Measurements from ENCODE around the gene NRAS. TPM values are rescaled to one million over a fixed set of nuclear protein-coding genes. Genes with fewer than 3 reads are reported as not detected.

NRAS gene
- total RNA-seq, 1 experiment from 2014 or later: 48.0 TPM

DNA sequence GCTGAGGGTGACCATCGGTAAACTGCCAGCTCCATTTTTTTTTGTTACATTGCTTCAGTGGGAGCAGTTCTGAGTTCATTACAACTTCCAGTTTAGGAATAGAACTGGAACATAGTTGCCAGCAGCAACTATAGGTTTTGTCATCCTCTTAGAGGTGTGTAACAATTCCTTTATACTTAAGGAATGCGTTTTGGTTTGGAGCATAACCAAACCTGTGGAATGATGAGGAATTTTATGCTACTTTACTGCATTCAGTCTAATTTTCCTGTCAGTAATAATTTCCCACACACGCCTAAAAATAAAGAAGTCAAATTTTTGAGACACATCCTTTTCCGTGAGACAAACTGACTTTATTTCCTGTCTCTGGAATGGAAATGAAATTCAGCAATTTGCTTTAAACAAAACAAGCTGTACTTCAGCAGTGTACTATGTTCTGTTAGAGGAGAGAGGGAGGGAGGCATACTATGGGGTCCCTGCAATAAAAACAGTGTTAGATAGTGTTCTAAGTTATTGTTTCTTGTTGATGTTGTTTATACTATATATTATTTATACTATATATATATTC lies 16.5 kb downstream of the NRAS start:
- H3K4me2 ChIP-seq (ENCODE audit: low read length): no peak overlapping the region
- RAD21 ChIA-PET (ENCODE audit: low non-redundant PET in 1 of 2, low total read pairs in 2 of 2, uncharacterized antibody in 2 of 2, unreplicated experiment in 2 of 2): no interaction called here
- no peaks in the 10 kb centered on the region for H3K4me1 ChIP-seq (ENCODE audit: control insufficient read depth in 1 of 2, insufficient read depth in 2 of 2, low read length in 2 of 2)
- no peaks in the 10 kb centered on the region for H3K36me3 ChIP-seq (ENCODE audit: control insufficient read depth in 1 of 2, insufficient read depth in 2 of 2, low read length in 2 of 2)
- POLR2A ChIA-PET: no interaction called here
- CTCF ChIA-PET: no interaction called here
- H3K9me2 ChIP-seq (ENCODE audit: insufficient read depth): no peaks in the 10 kb centered on the region
- BruUV-seq (replicated peaks): no TSS peak
- no peak overlapping the region for H2AFZ ChIP-seq (ENCODE audit: low read depth, low read length, poor library complexity, severe bottlenecking)
- no peaks in the 10 kb centered on the region for H4K20me1 ChIP-seq (ENCODE audit: insufficient read depth)
- H3K9ac ChIP-seq (ENCODE audit: low read length): no peak overlapping the region
- DNase-seq (ENCODE audit: low read depth, low spot score) (no peak), ATAC-seq (no peak)
- H3K27ac ChIP-seq (ENCODE audit: low read depth, low read length): no peak overlapping the region
- H3K27me3 ChIP-seq (ENCODE audit: insufficient read depth, low read length): no peaks in the 10 kb centered on the region
- H3K4me3 ChIP-seq (replicated peaks in 1 of 2; ENCODE audit: low read depth in 1 of 2, low read length in 2 of 2): no peak overlapping the region
- no peaks in the 10 kb centered on the region for H3K9me3 ChIP-seq (ENCODE audit: control insufficient read depth in 1 of 2, insufficient read depth in 1 of 2, low read depth in 1 of 2, low read length in 2 of 2)
- H3K79me2 ChIP-seq (ENCODE audit: insufficient read depth, low read length): no peaks in the 10 kb centered on the region
- TF ChIP-seq, protein P1, sequence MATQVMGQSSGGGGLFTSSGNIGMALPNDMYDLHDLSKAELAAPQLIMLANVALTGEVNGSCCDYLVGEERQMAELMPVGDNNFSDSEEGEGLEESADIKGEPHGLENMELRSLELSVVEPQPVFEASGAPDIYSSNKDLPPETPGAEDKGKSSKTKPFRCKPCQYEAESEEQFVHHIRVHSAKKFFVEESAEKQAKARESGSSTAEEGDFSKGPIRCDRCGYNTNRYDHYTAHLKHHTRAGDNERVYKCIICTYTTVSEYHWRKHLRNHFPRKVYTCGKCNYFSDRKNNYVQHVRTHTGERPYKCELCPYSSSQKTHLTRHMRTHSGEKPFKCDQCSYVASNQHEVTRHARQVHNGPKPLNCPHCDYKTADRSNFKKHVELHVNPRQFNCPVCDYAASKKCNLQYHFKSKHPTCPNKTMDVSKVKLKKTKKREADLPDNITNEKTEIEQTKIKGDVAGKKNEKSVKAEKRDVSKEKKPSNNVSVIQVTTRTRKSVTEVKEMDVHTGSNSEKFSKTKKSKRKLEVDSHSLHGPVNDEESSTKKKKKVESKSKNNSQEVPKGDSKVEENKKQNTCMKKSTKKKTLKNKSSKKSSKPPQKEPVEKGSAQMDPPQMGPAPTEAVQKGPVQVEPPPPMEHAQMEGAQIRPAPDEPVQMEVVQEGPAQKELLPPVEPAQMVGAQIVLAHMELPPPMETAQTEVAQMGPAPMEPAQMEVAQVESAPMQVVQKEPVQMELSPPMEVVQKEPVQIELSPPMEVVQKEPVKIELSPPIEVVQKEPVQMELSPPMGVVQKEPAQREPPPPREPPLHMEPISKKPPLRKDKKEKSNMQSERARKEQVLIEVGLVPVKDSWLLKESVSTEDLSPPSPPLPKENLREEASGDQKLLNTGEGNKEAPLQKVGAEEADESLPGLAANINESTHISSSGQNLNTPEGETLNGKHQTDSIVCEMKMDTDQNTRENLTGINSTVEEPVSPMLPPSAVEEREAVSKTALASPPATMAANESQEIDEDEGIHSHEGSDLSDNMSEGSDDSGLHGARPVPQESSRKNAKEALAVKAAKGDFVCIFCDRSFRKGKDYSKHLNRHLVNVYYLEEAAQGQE (IDR thresholded peaks at IDR 0.05; ENCODE audit: low read depth): no peak
- TF ChIP-seq ZNF274 (IDR thresholded peaks at IDR 0.05; ENCODE audit: low read depth, low read length) (no peak), CEBPB (IDR thresholded peaks at IDR 0.05; ENCODE audit: low read depth) (no peak), YY1 (IDR thresholded peaks at IDR 0.05; ENCODE audit: extremely low read depth, insufficient replicate concordance, low read depth, low read length) (no peak), FOSL1 (IDR thresholded peaks at IDR 0.05; ENCODE audit: low read depth) (no peak), RAD21 (IDR thresholded peaks at IDR 0.05; ENCODE audit: low read depth) (no peak), POLR2A (IDR thresholded peaks at IDR 0.05; ENCODE audit: borderline replicate concordance, extremely low read depth, insufficient read depth, insufficient read length) (no peak), ZFX (IDR thresholded peaks at IDR 0.05) (no peak), EZH2 (IDR thresholded peaks at IDR 0.05) (no peak), CBX3 (IDR thresholded peaks at IDR 0.05; ENCODE audit: low read depth) (no peak), POLR2AphosphoS5 (IDR thresholded peaks at IDR 0.05; ENCODE audit: low read depth, low read length) (no peak), SIN3A (IDR thresholded peaks at IDR 0.05; ENCODE audit: low read depth) (no peak), SP1 (IDR thresholded peaks at IDR 0.05; ENCODE audit: low read depth) (no peak)
- TF ChIP-seq, protein P2, sequence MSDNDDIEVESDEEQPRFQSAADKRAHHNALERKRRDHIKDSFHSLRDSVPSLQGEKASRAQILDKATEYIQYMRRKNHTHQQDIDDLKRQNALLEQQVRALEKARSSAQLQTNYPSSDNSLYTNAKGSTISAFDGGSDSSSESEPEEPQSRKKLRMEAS (IDR thresholded peaks at IDR 0.05): no peak
- TF ChIP-seq, protein P3, sequence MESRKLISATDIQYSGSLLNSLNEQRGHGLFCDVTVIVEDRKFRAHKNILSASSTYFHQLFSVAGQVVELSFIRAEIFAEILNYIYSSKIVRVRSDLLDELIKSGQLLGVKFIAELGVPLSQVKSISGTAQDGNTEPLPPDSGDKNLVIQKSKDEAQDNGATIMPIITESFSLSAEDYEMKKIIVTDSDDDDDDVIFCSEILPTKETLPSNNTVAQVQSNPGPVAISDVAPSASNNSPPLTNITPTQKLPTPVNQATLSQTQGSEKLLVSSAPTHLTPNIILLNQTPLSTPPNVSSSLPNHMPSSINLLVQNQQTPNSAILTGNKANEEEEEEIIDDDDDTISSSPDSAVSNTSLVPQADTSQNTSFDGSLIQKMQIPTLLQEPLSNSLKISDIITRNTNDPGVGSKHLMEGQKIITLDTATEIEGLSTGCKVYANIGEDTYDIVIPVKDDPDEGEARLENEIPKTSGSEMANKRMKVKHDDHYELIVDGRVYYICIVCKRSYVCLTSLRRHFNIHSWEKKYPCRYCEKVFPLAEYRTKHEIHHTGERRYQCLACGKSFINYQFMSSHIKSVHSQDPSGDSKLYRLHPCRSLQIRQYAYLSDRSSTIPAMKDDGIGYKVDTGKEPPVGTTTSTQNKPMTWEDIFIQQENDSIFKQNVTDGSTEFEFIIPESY (IDR thresholded peaks at IDR 0.05; ENCODE audit: extremely low read depth, insufficient replicate concordance, low read length): no peak
- intact Hi-C loops (cut with micrococcal nuclease): no loop called here
